Measurements from ENCODE around the gene RSRC2. TPM values are rescaled to one million over a fixed set of nuclear protein-coding genes. Genes with fewer than 3 reads are reported as not detected.
"Not testable (repeated sequence)": the region's sequence is repeated elsewhere in the genome, so short reads cannot be mapped to it uniquely, and the experiment has no call there.

RSRC2 gene
- total and polyA plus RNA-seq, 4 donors = 36.6 to 77.2 (median 69.9) TPM

GRCh38 chr12:122513660-122514059 lies 13.1 kb downstream of the RSRC2 start:
- H3K4me1 ChIP-seq (ENCODE audit: control insufficient read depth in 1 of 2, insufficient read depth in 2 of 2, low read length in 2 of 2) = no peaks in the 10 kb centered on the region
- intact Hi-C loops (cut with DNase I) = no loop called here
- 86 to 88% methylated on average over 4 of the region's 4 CpGs for WGBS, 2 donors
- peaks cover 9 to 11% of the 10 kb centered on the region in 2 donors for H3K36me3 ChIP-seq (ENCODE audit: control insufficient read depth in 1 of 2, insufficient read depth in 2 of 2, low read length in 1 of 2)
- H3K9me3 ChIP-seq (ENCODE audit: control insufficient read depth, low read length) = no peaks in the 10 kb centered on the region
- H3K27ac ChIP-seq (ENCODE audit: low read depth in 1 of 2, low read length in 2 of 2) = no peak overlapping the region
- H3K4me3 ChIP-seq (ENCODE audit: low read length in 2 of 2) = no peak overlapping the region
- no peaks in the 10 kb centered on the region for H3K27me3 ChIP-seq (ENCODE audit: control insufficient read depth in 1 of 2, insufficient read depth in 2 of 2, low read length in 1 of 2)
- no peak for DNase-seq
- ATAC-seq (ENCODE audit: low FRiP score) = no peak

- intact Hi-C loops (cut with DNase I); H3K9me3 ChIP-seq (ENCODE audit: control insufficient read depth, low read length): not testable (repeated sequence)
Observed at GRCh38 chr12:122513028-122513427, 13.7 kb downstream of the RSRC2 start.

GRCh38 chr12:122508163-122508562 lies 18.6 kb downstream of the RSRC2 start:
- H3K4me1 ChIP-seq (ENCODE audit: control insufficient read depth in 1 of 2, insufficient read depth in 2 of 2, low read length in 2 of 2) = no peaks in the 10 kb centered on the region
- no peak for ATAC-seq (ENCODE audit: low FRiP score)
- H3K4me3 ChIP-seq (ENCODE audit: low read length in 2 of 2) = no peak overlapping the region

More at GRCh38 chr12:122513028-122513427, 13.7 kb downstream of the RSRC2 start:
- not testable (repeated sequence) for ATAC-seq (ENCODE audit: low FRiP score); H3K4me1 ChIP-seq (ENCODE audit: control insufficient read depth in 1 of 2, insufficient read depth in 2 of 2, low read length in 2 of 2); H3K4me3 ChIP-seq (ENCODE audit: low read length in 2 of 2); H3K27me3 ChIP-seq (ENCODE audit: control insufficient read depth in 1 of 2, insufficient read depth in 2 of 2, low read length in 1 of 2); H3K27ac ChIP-seq (ENCODE audit: low read depth in 1 of 2, low read length in 2 of 2); DNase-seq
- H3K36me3 ChIP-seq (ENCODE audit: control insufficient read depth in 1 of 2, insufficient read depth in 2 of 2, low read length in 1 of 2) = peaks cover 10 to 13% of the 10 kb centered on the region in 2 donors
- WGBS, 2 donors = 85 to 87% methylated on average over 3 of the region's 3 CpGs

GRCh38 chr12:122506393-122506938 lies 20.3 kb downstream of the RSRC2 start:
- no peaks in the 10 kb centered on the region for H3K4me1 ChIP-seq (ENCODE audit: control insufficient read depth in 1 of 2, insufficient read depth in 2 of 2, low read length in 2 of 2)
- WGBS, 2 donors = 87 to 92% methylated on average over 5 of the region's 5 CpGs
- no peak overlapping the region for H3K4me3 ChIP-seq (ENCODE audit: low read length in 2 of 2)
- no peak for DNase-seq
- peaks cover 5 to 9% of the 10 kb centered on the region in 2 donors for H3K36me3 ChIP-seq (ENCODE audit: control insufficient read depth in 1 of 2, insufficient read depth in 2 of 2, low read length in 1 of 2)
- no peaks in the 10 kb centered on the region for H3K27me3 ChIP-seq (ENCODE audit: control insufficient read depth in 1 of 2, insufficient read depth in 2 of 2, low read length in 1 of 2)
- intact Hi-C loops (cut with DNase I) = no loop called here
- no peaks in the 10 kb centered on the region for H3K9me3 ChIP-seq (ENCODE audit: control insufficient read depth, low read length)
- no peak for ATAC-seq (ENCODE audit: low FRiP score)
- H3K27ac ChIP-seq (ENCODE audit: low read depth in 1 of 2, low read length in 2 of 2) = no peak overlapping the region

More at GRCh38 chr12:122508163-122508562, 18.6 kb downstream of the RSRC2 start:
- intact Hi-C loops (cut with DNase I) = no loop called here
- no peak for DNase-seq
- no peaks in the 10 kb centered on the region for H3K9me3 ChIP-seq (ENCODE audit: control insufficient read depth, low read length)
- no peaks in the 10 kb centered on the region for H3K27me3 ChIP-seq (ENCODE audit: control insufficient read depth in 1 of 2, insufficient read depth in 2 of 2, low read length in 1 of 2)
- no peak overlapping the region for H3K27ac ChIP-seq (ENCODE audit: low read depth in 1 of 2, low read length in 2 of 2)
- peaks cover 5 to 8% of the 10 kb centered on the region in 2 donors for H3K36me3 ChIP-seq (ENCODE audit: control insufficient read depth in 1 of 2, insufficient read depth in 2 of 2, low read length in 1 of 2)
- WGBS, 2 donors = 93 to 95% methylated on average over 5 of the region's 5 CpGs

GRCh38 chr12:122505419-122506051 lies 21.2 kb downstream of the RSRC2 start:
- DNase-seq (no peak), ATAC-seq (ENCODE audit: low FRiP score) (no peak)
- H3K4me3 ChIP-seq (ENCODE audit: low read length in 2 of 2) = no peak overlapping the region
- no peaks in the 10 kb centered on the region for H3K9me3 ChIP-seq (ENCODE audit: control insufficient read depth, low read length)
- WGBS, 2 donors = 83 to 88% methylated on average over 11 of the region's 11 CpGs
- H3K36me3 ChIP-seq (ENCODE audit: control insufficient read depth in 1 of 2, insufficient read depth in 2 of 2, low read length in 1 of 2) = peaks cover 5 to 9% of the 10 kb centered on the region in 2 donors
- no peaks in the 10 kb centered on the region for H3K27me3 ChIP-seq (ENCODE audit: control insufficient read depth in 1 of 2, insufficient read depth in 2 of 2, low read length in 1 of 2)
- intact Hi-C loops (cut with DNase I) = no loop called here
- no peaks in the 10 kb centered on the region for H3K4me1 ChIP-seq (ENCODE audit: control insufficient read depth in 1 of 2, insufficient read depth in 2 of 2, low read length in 2 of 2)
- H3K27ac ChIP-seq (ENCODE audit: low read depth in 1 of 2, low read length in 2 of 2) = no peak overlapping the region

- Histone ChIP-seq H3K9me3 (ENCODE audit: control insufficient read depth, low read length) (no peaks in the 10 kb centered on the region), H3K27me3 (ENCODE audit: control insufficient read depth in 1 of 2, insufficient read depth in 2 of 2, low read length in 1 of 2) (no peaks in the 10 kb centered on the region), H3K4me1 (ENCODE audit: control insufficient read depth in 1 of 2, insufficient read depth in 2 of 2, low read length in 2 of 2) (no peaks in the 10 kb centered on the region), H3K36me3 (ENCODE audit: control insufficient read depth in 1 of 2, insufficient read depth in 2 of 2, low read length in 1 of 2) (peaks cover 5 to 9% of the 10 kb centered on the region in 2 donors), H3K4me3 (ENCODE audit: low read length in 2 of 2) (no peak overlapping the region), H3K27ac (ENCODE audit: low read depth in 1 of 2, low read length in 2 of 2) (no peak overlapping the region)
- intact Hi-C loops (cut with DNase I) = no loop called here
- ATAC-seq (ENCODE audit: low FRiP score) (no peak), DNase-seq (no peak)
- WGBS, 2 donors = 60 to 63% methylated on average over 6 of the region's 6 CpGs
Observed at GRCh38 chr12:122503783-122504590, 22.7 kb downstream of the RSRC2 start.

- peaks cover 5 to 7% of the 10 kb centered on the region in 2 donors for H3K36me3 ChIP-seq (ENCODE audit: control insufficient read depth in 1 of 2, insufficient read depth in 2 of 2, low read length in 1 of 2)
- WGBS, 2 donors = 70 to 73% methylated on average over 3 of the region's 3 CpGs
- intact Hi-C loops (cut with DNase I) = no loop called here
- H3K27me3 ChIP-seq (ENCODE audit: control insufficient read depth in 1 of 2, insufficient read depth in 2 of 2, low read length in 1 of 2) = no peaks in the 10 kb centered on the region
- no peak overlapping the region for H3K27ac ChIP-seq (ENCODE audit: low read depth in 1 of 2, low read length in 2 of 2)
- H3K4me1 ChIP-seq (ENCODE audit: control insufficient read depth in 1 of 2, insufficient read depth in 2 of 2, low read length in 2 of 2) = no peaks in the 10 kb centered on the region
- no peak for DNase-seq
- H3K4me3 ChIP-seq (ENCODE audit: low read length in 2 of 2) = no peak overlapping the region
- no peaks in the 10 kb centered on the region for H3K9me3 ChIP-seq (ENCODE audit: control insufficient read depth, low read length)
- ATAC-seq (ENCODE audit: low FRiP score) = no peak
Observed at GRCh38 chr12:122503147-122503751, 23.5 kb downstream of the RSRC2 start.

- no peak for ATAC-seq (ENCODE audit: low FRiP score)
- peaks cover 3 to 4% of the 10 kb centered on the region in 2 donors for H3K36me3 ChIP-seq (ENCODE audit: control insufficient read depth in 1 of 2, insufficient read depth in 2 of 2, low read length in 1 of 2)
- DNase-seq = no peak
- no peaks in the 10 kb centered on the region for H3K9me3 ChIP-seq (ENCODE audit: control insufficient read depth, low read length)
- H3K4me1 ChIP-seq (ENCODE audit: control insufficient read depth in 1 of 2, insufficient read depth in 2 of 2, low read length in 2 of 2) = no peaks in the 10 kb centered on the region
- 81% methylated on average over 9 of the region's 9 CpGs for WGBS, 2 donors
- intact Hi-C loops (cut with DNase I) = no loop called here
- H3K27ac ChIP-seq (ENCODE audit: low read depth in 1 of 2, low read length in 2 of 2) = peak overlapping the region in 1 of 2 donors; percentile 37
- no peaks in the 10 kb centered on the region for H3K27me3 ChIP-seq (ENCODE audit: control insufficient read depth in 1 of 2, insufficient read depth in 2 of 2, low read length in 1 of 2)
- no peak overlapping the region for H3K4me3 ChIP-seq (ENCODE audit: low read length in 2 of 2)
Observed at GRCh38 chr12:122501489-122501989, 25.2 kb downstream of the RSRC2 start.

Measured in aorta (tissue), 5 donors.